Common myeloid progenitor, CD34-positive (primary cell): ENCODE measurements around the gene FRMD7.

Source experiments
- CTCF ChIA-PET: fragments of 350-600 bp; sonication (Branson Sonifier 250); formaldehyde crosslinking; loops from one replicate; lab custom pipeline; 2021; ENCODE audit warnings: antibody characterized with exemption; lab: Charles Lee
- POLR2A ChIA-PET: fragments of 350-600 bp; sonication (Branson Sonifier 250); formaldehyde crosslinking; loops from one replicate; lab custom pipeline; 2021; ENCODE audit warnings: antibody characterized with exemption; lab: Charles Lee
- DNase-seq, 3 donors: peaks; one replicate each; pipeline versions ENCODE4 v3.0.0 to v3.0.0-alpha.2; 2013
- H3K27ac ChIP-seq, 2 experiments: 1 replicate in 1 of 2; 2 replicates in 1 of 2; pipeline ENCODE4 v1.7.0; 2013; ENCODE audit warnings: inconsistent platforms in 2 of 2, low read length in 2 of 2, mild to moderate bottlenecking in 2 of 2, low read depth in 1 of 2, moderate library complexity in 1 of 2; ENCODE audit not compliant: severe bottlenecking in 2 of 2, insufficient read depth in 1 of 2, poor library complexity in 1 of 2
- H3K27me3 ChIP-seq, 5 experiments: replicated peaks in 2 of 5; 1 replicate in 3 of 5; 2 replicates in 2 of 5; pipeline versions ENCODE4 v1.6.1 to v1.7.0; 2013; ENCODE audit warnings: low read length in 4 of 5, mild to moderate bottlenecking in 2 of 5, moderate library complexity in 2 of 5, inconsistent platforms in 1 of 5; ENCODE audit not compliant: insufficient read depth in 5 of 5, control insufficient read depth in 4 of 5
- H3K36me3 ChIP-seq, 4 experiments: 1 replicate in 2 of 4; 2 replicates in 2 of 4; pipeline versions ENCODE4 v1.6.1 to v1.7.0; 2013; ENCODE audit warnings: low read length in 3 of 4, control low read depth in 1 of 4, mild to moderate bottlenecking in 1 of 4; ENCODE audit not compliant: control insufficient read depth in 4 of 4, insufficient read depth in 4 of 4
- H3K4me1 ChIP-seq, 4 experiments: 1 replicate in 3 of 4; 2 replicates in 1 of 4; pipeline versions ENCODE4 v1.6.1 to v1.7.1; 2013; ENCODE audit warnings: low read length in 3 of 4, mild to moderate bottlenecking in 3 of 4, control low read depth in 1 of 4, inconsistent platforms in 1 of 4, moderate library complexity in 1 of 4; ENCODE audit not compliant: control insufficient read depth in 4 of 4, insufficient read depth in 4 of 4; ENCODE audit errors: control extremely low read depth in 1 of 4
- H3K4me3 ChIP-seq, 7 experiments: 1 replicate in 4 of 7; 2 replicates in 3 of 7; pipeline versions ENCODE4 v1.5.1 to v1.7.0; 2013; ENCODE audit warnings: mild to moderate bottlenecking in 7 of 7, low read length in 6 of 7, moderate library complexity in 6 of 7, inconsistent platforms in 2 of 7, low read depth in 2 of 7, control low read depth in 1 of 7; ENCODE audit not compliant: insufficient read depth in 4 of 7, control insufficient read depth in 1 of 7; ENCODE audit errors: extremely low read depth in 1 of 7
- H3K9me3 ChIP-seq, 5 experiments: 1 replicate in 4 of 5; 2 replicates in 1 of 5; pipeline versions ENCODE4 v1.6.1 to v1.7.1; 2013; ENCODE audit warnings: low read length in 4 of 5, mild to moderate bottlenecking in 2 of 5, inconsistent platforms in 1 of 5, low read depth in 1 of 5, moderate library complexity in 1 of 5; ENCODE audit not compliant: control insufficient read depth in 4 of 5, insufficient read depth in 2 of 5; ENCODE audit errors: control extremely low read depth in 1 of 5
- WGBS: methylation state at CpG from one replicate; pipeline ENCODE4 v1.1.5; 2013; ENCODE audit not compliant: insufficient coverage; 5-methylcytosine and 5-hydroxymethylcytosine counted together

FRMD7 gene

DNA sequence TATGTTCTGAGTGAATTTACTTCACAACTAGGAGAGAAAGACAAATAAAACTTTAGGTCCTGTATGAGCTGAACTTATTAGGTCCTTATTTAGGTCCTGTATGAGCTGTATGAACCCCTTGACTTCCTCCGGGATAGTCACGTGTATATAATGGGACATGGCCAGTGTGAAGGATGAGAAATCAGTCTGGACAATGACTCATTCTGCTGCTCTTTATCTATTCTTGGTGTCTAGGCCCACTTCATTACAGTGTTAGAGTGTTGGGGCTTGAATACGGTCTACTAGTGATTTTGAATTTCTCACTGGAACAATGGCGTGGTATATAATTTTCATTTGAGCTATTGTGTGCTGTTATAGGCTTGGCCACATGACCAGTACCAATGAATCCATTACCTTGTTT lies 82.9 kb downstream of the FRMD7 start:
- peaks cover 0 to 4% (median 0%) of the 10 kb centered on the region in 4 experiments for H3K4me1 ChIP-seq
- H3K9me3 ChIP-seq: no peaks in the 10 kb centered on the region
- H3K27me3 ChIP-seq: peaks cover 0 to 6% (median 0%) of the 10 kb centered on the region in 5 experiments
- no peak overlapping the region for H3K4me3 ChIP-seq
- CTCF ChIA-PET: interaction anchor here (0.6 to 0.7 kb wide), 2 partner anchors 25 to 94 kb away, joined by 3 read pairs; no protein-coding TSS in a partner anchor
- no peak overlapping the region for H3K27ac ChIP-seq
- peaks cover 0 to 2% (median 1%) of the 10 kb centered on the region in 4 experiments for H3K36me3 ChIP-seq
- POLR2A ChIA-PET: no interaction called here
- no peak for DNase-seq
- WGBS: 72% methylated on average over 4 of the region's 4 CpGs

DNA sequence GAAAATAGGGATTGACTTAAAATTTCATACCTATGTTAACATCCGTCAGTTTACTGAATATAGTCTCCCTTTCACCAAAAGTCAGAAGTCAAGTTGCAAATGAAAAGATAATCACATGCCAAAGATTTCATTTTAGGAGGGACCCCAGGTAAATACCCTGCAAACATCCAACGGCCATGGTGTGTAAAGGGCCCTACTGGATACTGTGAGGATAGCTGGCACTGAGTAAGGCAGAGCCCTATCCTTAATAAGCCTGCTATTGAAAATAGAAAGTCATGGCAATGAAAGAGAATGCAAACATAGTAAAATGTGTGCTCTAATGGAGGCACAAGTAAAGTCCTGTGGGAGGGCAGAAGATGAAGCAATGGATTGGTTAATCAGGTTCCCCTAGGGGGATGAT lies 83.8 kb downstream of the FRMD7 start:
- no peak overlapping the region for H3K27ac ChIP-seq
- H3K4me1 ChIP-seq: peaks cover 0 to 4% (median 0%) of the 10 kb centered on the region in 4 experiments
- DNase-seq: peak in 1 of 3 donors; percentile 10
- no peaks in the 10 kb centered on the region for H3K9me3 ChIP-seq
- WGBS: 80% methylated on average over 2 of the region's 2 CpGs
- H3K27me3 ChIP-seq: peaks cover 0 to 6% (median 0%) of the 10 kb centered on the region in 5 experiments
- H3K36me3 ChIP-seq: peaks cover 0 to 2% (median 0%) of the 10 kb centered on the region in 4 experiments
- no peak overlapping the region for H3K4me3 ChIP-seq
- ChIA-PET POLR2A (no interaction called here), CTCF (no interaction called here)

DNA sequence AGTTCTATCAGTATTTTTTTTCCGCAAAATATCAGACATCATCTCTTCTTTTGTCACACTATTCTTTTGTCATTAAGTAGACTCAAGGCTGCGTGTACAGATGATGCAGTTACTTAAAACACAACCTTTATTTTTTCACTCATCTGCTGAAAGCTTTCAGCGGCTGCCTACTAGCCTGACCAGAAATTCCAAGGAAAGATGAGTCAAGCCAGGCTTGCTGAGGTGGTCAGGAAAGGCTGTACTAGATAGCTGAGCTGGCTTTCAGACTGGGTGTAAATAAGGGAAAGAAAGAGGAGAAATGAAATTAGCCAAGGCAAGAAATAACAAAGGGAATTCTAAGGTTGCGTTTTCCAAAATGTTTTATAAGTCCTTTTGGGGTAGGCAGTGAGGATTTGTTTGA lies 86.8 kb downstream of the FRMD7 start:
- WGBS: 71% methylated on average over 3 of the region's 4 CpGs
- Histone ChIP-seq H3K4me3 (no peak overlapping the region), H3K36me3 (no peaks in the 10 kb centered on the region), H3K27me3 (peaks cover 0 to 6% (median 0%) of the 10 kb centered on the region in 5 experiments), H3K4me1 (peaks cover 0 to 6% (median 2%) of the 10 kb centered on the region in 4 experiments), H3K27ac (no peak overlapping the region), H3K9me3 (no peaks in the 10 kb centered on the region)
- DNase-seq: no peak
- POLR2A ChIA-PET: no interaction called here
- CTCF ChIA-PET: no interaction called here

DNA sequence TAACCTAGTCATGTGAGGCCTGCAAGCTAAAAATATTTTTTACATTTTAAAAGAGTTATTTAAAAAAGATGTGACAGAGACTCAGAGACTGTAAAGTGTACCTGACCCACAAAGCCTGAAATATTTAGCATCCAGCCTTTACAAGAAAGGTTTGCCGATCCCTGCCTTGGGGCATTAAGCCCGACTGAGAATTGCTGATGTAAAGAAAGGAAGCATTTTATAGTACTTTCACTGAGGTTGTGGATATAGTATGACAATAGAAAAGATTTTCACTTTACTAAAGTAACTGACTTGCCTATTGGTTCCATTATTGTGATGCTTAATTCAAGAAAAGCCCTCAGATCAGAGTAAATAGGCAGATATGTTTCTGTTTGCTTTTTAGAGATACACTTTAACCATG lies 87.8 kb downstream of the FRMD7 start:
- peaks cover 0 to 12% (median 4%) of the 10 kb centered on the region in 4 experiments for H3K4me1 ChIP-seq
- H3K4me3 ChIP-seq: no peak overlapping the region
- H3K27me3 ChIP-seq: peaks cover 0 to 6% (median 0%) of the 10 kb centered on the region in 5 experiments
- H3K27ac ChIP-seq: no peak overlapping the region
- WGBS: no CpG with 5 or more reads among the region's 2 CpGs
- POLR2A ChIA-PET: no interaction called here
- DNase-seq: no peak
- no peaks in the 10 kb centered on the region for H3K36me3 ChIP-seq
- CTCF ChIA-PET: no interaction called here
- no peaks in the 10 kb centered on the region for H3K9me3 ChIP-seq

DNA sequence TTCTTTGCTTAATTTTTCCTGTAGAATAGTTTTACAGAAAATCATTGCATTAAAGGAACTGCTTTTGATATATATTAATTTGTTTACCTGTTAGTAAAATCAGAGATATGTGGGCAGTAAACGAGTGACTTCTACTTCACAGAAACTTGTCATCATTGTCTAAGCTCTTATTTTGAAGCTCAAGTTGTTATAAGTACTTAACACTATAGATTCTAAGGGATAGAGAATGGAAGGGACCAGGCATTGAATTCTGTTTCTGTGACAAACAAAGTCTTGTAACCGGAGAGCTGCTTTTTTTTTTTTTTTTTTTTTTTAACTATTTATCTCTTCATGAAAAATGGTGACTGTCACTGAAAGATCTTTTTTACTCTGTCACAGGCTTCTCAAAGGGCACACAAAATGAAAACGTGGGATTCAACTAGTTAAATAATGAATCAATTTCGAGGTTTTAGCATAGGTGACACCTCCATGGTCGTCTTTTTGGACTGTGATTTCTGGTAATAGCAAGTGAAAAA lies 90.3 kb downstream of the FRMD7 start:
- no peak for DNase-seq
- H3K4me1 ChIP-seq: peaks cover 0 to 22% (median 5%) of the 10 kb centered on the region in 4 experiments
- H3K4me3 ChIP-seq: no peak overlapping the region
- no peak overlapping the region for H3K27ac ChIP-seq
- H3K36me3 ChIP-seq: no peaks in the 10 kb centered on the region
- 53% methylated on average over 3 of the region's 5 CpGs for WGBS
- CTCF ChIA-PET: no interaction called here
- POLR2A ChIA-PET: no interaction called here
- peaks cover 0 to 9% (median 0%) of the 10 kb centered on the region in 5 experiments for H3K27me3 ChIP-seq
- H3K9me3 ChIP-seq: no peaks in the 10 kb centered on the region

DNA sequence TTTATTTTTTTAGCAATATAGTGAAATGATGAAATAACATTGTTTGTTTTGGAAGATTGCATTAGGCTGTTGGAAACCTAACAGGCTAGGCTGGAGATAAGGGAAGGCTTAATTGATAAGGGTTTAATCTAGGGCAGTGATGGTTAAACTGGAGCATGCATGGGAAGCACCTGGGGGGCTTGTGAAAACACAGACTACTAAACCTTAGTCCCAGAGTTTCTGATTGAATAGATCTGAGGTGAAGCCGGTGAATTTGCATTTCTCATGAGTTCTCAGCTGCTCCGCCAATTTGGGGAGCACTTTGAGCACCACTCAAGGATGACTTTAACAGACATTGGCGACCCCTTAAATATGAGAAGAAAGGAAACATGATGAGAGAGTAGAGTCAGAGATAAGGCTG lies 93.2 kb downstream of the FRMD7 start:
- Histone ChIP-seq H3K27me3 (peaks cover 0 to 5% (median 0%) of the 10 kb centered on the region in 5 experiments), H3K27ac (no peak overlapping the region), H3K4me3 (no peak overlapping the region), H3K9me3 (no peaks in the 10 kb centered on the region), H3K4me1 (peaks cover 0 to 34% (median 14%) of the 10 kb centered on the region in 4 experiments), H3K36me3 (no peaks in the 10 kb centered on the region)
- WGBS: 72% methylated on average over 3 of the region's 3 CpGs
- POLR2A ChIA-PET: no interaction called here
- no peak for DNase-seq
- CTCF ChIA-PET: interaction anchor here (1.4 kb wide), 1 partner anchor 12 kb away, joined by 4 read pairs; the partner anchor contains the start of gene STK26

DNA sequence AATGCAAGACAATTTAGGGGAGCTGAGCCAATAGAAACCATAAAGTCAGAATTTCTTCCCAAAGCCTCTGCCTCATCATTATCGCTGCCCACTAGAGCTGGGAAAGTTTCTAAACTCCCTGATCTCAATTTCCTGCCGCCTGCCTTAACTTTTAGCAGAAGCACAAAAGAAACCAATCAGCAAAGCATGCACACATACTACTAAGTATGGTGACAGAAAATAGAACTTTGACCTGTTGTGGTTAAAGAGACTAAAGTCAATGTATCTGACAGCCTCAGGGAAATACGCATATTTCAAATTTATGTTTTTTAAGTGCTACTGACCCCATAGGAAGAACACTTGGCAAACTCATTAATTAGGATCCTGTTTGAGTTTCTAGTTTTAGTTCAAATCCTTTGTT lies 94.7 kb downstream of the FRMD7 start:
- ChIA-PET CTCF (interaction anchor here (0.8 to 2.0 kb wide), 4 partner anchors 9 to 27 kb away, joined by 3 to 4 read pairs (median 3); no protein-coding TSS in a partner anchor), POLR2A (no interaction called here)
- whole genome bisulfite sequencing: 70% methylated on average over 2 of the region's 3 CpGs

More for the DNA sequence above, 94.7 kb downstream of the FRMD7 start:
- Histone ChIP-seq H3K27me3 (peaks cover 0 to 5% (median 0%) of the 10 kb centered on the region in 5 experiments), H3K4me3 (no peak overlapping the region), H3K27ac (no peak overlapping the region), H3K4me1 (peaks cover 0 to 37% (median 17%) of the 10 kb centered on the region in 4 experiments), H3K36me3 (peaks cover 0 to under 1% (median 0%) of the 10 kb centered on the region in 4 experiments), H3K9me3 (no peaks in the 10 kb centered on the region)
- DNase-seq: no peak
